CMK (cell line): ENCODE data around the gene DOK4.
"Not testable (repeated sequence)": the region's sequence is repeated elsewhere in the genome, so short reads cannot be mapped to it uniquely, and the experiment has no call there.

Experiments used
- DNase-seq: peaks from one replicate; pipeline ENCODE4 v3.0.0-alpha.2; 2010; ENCODE audit warnings: low read depth

Gene DOK4

GRCh38 chr16:57445510-57445909 is 40.8 kb downstream of the DOK4 start:
- DNase-seq, result no peak

GRCh38 chr16:57444711-57445110 is 41.6 kb downstream of the DOK4 start:
- no peak for DNase-seq

GRCh38 chr16:57440551-57440950 is 45.7 kb downstream of the DOK4 start:
- DNase-seq, result not testable (repeated sequence)

GRCh38 chr16:57439947-57440346 is 46.3 kb downstream of the DOK4 start:
- not testable (repeated sequence) for DNase-seq

GRCh38 chr16:57435838-57436237 is 50.5 kb downstream of the DOK4 start:
- DNase-seq, result no peak

GRCh38 chr16:57434003-57434402 is 52.3 kb downstream of the DOK4 start:
- DNase-seq, result no peak

- DNase-seq, result no peak
Observed at GRCh38 chr16:57432989-57433388, 53.3 kb downstream of the DOK4 start.

GRCh38 chr16:57432505-57432904 is 53.8 kb downstream of the DOK4 start:
- no peak for DNase-seq

- DNase-seq, result no peak
Observed at GRCh38 chr16:57430955-57431354, 55.3 kb downstream of the DOK4 start.

- no peak for DNase-seq
Observed at GRCh38 chr16:57427824-57428223, 58.5 kb downstream of the DOK4 start.

GRCh38 chr16:57427307-57427706 is 59.0 kb downstream of the DOK4 start:
- DNase-seq, result no peak

- no peak for DNase-seq
Observed at GRCh38 chr16:57426356-57426755, 59.9 kb downstream of the DOK4 start.

GRCh38 chr16:57424583-57424982 is 61.7 kb downstream of the DOK4 start:
- no peak for DNase-seq

- DNase-seq, result no peak
Observed at GRCh38 chr16:57423152-57423551, 63.1 kb downstream of the DOK4 start.

- no peak for DNase-seq
Observed at GRCh38 chr16:57422026-57422944, 64.0 kb downstream of the DOK4 start.
